SK-N-SH treated with all-trans-retinoic acid at 6 μM for 48 hours (cell line): ENCODE results near the gene DLX6.

Experiments
- ARNTL ChIP-seq: fragments of 450-650 bp; formaldehyde crosslinking; IDR thresholded peaks from 2 replicates; pipeline ENCODE4 v1.5.0; 2020; ENCODE audit warnings: low read depth, mild to moderate bottlenecking, moderate library complexity, borderline replicate concordance
- CREB5 ChIP-seq: fragments of 250-450 bp; sonication (Bioruptor Pico); IDR thresholded peaks from 2 replicates; pipeline ENCODE4 v1.5.1; 2020; ENCODE audit warnings: low read depth, mild to moderate bottlenecking, moderate library complexity
- GLIS3 ChIP-seq: fragments of 250-450 bp; sonication (Bioruptor Pico); IDR thresholded peaks from 2 replicates; pipeline ENCODE4 v1.5.0; 2020; ENCODE audit warnings: mild to moderate bottlenecking, moderate library complexity
- ISL1 ChIP-seq: fragments of 250-450 bp; sonication (Bioruptor Pico); IDR thresholded peaks from 2 replicates; pipeline ENCODE4 v2.1.2; 2022; ENCODE audit warnings: mild to moderate bottlenecking, moderate library complexity
- PPARA ChIP-seq: fragments of 250-450 bp; sonication (Bioruptor Pico); IDR thresholded peaks from 2 replicates; pipeline ENCODE4 v1.5.0; 2020; ENCODE audit warnings: mild to moderate bottlenecking, borderline replicate concordance
- RARB ChIP-seq: fragments of 250-450 bp; sonication (Bioruptor Pico); IDR thresholded peaks from 2 replicates; pipeline ENCODE4 v1.8.0; 2021; ENCODE audit warnings: mild to moderate bottlenecking, moderate library complexity
- TF ChIP-seq, protein P1 (sequence below): fragments of 250-450 bp; sonication (Bioruptor Pico); IDR thresholded peaks from 2 replicates; pipeline ENCODE4 v1.8.0; 2020; ENCODE audit warnings: mild to moderate bottlenecking, moderate library complexity, borderline replicate concordance
- TF ChIP-seq, protein P2 (sequence below): fragments of 250-450 bp; sonication (Bioruptor Pico); IDR thresholded peaks from 2 replicates; pipeline ENCODE4 v1.5.0; 2020; ENCODE audit warnings: mild to moderate bottlenecking, moderate library complexity

DNA sequence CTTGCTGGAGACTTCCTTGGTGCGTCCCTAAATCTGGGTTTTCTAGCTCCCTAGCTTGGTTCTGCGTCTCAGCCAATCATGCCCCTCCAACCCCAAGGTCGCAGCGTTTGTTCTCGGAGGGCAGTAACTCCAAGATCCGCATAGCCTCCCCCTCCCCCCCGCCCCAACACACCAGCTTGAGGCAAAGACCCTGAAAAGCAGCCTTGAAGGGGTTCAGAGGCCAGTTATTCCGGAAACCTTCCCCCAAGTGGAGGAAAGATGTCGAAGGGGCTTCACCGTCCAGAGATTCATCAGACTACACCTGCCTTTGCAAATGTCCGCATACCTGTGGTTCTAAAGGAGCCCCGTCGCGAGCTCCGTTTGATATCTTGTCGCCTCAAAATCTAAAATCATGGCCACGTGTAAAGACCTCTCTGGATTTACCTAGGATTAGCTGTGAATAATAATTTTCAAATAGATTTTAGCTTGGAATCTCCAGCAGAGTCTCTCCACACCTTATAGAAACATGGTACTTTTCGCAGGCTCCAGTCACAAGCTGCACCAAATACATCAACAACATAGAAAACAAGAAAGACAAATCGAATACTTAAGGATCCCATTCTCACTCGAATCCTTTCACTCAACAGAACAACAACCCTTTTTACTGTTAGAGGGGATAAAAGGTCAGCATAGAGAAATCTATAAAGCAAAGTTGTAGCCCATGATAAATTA lies 7.9 kb downstream of the DLX6 start:
- TF ChIP-seq, protein P1, sequence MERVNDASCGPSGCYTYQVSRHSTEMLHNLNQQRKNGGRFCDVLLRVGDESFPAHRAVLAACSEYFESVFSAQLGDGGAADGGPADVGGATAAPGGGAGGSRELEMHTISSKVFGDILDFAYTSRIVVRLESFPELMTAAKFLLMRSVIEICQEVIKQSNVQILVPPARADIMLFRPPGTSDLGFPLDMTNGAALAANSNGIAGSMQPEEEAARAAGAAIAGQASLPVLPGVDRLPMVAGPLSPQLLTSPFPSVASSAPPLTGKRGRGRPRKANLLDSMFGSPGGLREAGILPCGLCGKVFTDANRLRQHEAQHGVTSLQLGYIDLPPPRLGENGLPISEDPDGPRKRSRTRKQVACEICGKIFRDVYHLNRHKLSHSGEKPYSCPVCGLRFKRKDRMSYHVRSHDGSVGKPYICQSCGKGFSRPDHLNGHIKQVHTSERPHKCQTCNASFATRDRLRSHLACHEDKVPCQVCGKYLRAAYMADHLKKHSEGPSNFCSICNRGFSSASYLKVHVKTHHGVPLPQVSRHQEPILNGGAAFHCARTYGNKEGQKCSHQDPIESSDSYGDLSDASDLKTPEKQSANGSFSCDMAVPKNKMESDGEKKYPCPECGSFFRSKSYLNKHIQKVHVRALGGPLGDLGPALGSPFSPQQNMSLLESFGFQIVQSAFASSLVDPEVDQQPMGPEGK: no peak
- TF ChIP-seq, protein P2, sequence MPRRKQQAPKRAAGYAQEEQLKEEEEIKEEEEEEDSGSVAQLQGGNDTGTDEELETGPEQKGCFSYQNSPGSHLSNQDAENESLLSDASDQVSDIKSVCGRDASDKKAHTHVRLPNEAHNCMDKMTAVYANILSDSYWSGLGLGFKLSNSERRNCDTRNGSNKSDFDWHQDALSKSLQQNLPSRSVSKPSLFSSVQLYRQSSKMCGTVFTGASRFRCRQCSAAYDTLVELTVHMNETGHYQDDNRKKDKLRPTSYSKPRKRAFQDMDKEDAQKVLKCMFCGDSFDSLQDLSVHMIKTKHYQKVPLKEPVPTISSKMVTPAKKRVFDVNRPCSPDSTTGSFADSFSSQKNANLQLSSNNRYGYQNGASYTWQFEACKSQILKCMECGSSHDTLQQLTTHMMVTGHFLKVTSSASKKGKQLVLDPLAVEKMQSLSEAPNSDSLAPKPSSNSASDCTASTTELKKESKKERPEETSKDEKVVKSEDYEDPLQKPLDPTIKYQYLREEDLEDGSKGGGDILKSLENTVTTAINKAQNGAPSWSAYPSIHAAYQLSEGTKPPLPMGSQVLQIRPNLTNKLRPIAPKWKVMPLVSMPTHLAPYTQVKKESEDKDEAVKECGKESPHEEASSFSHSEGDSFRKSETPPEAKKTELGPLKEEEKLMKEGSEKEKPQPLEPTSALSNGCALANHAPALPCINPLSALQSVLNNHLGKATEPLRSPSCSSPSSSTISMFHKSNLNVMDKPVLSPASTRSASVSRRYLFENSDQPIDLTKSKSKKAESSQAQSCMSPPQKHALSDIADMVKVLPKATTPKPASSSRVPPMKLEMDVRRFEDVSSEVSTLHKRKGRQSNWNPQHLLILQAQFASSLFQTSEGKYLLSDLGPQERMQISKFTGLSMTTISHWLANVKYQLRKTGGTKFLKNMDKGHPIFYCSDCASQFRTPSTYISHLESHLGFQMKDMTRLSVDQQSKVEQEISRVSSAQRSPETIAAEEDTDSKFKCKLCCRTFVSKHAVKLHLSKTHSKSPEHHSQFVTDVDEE: no peak
- TF ChIP-seq ISL1 (CRISPR knock-in tag) (no peak), RARB (CRISPR knock-in tag) (no peak), PPARA (CRISPR knock-in tag) (no peak), CREB5 (no peak), ARNTL (no peak), GLIS3 (no peak)
